Motor neuron (in vitro differentiated cells): Measurements from ENCODE around the gene AATK. TPM values are rescaled to one million over a fixed set of nuclear protein-coding genes. Genes with fewer than 3 reads are reported as not detected.
A peak's percentile ranks its signal among the peaks of the same experiment; 100 is the strongest.

Experiments
- ATAC-seq, 8 experiments: fragments of 200-7000 bp; cut with Tn5 transposase; replicated peaks in 6 of 8; 2 replicates each; pipeline ENCODE4 v1.8.0; 2021; ENCODE audit warnings: mild to moderate bottlenecking in 8 of 8, moderate library complexity in 8 of 8
- H3K27ac ChIP-seq, 2 donors: fragments of 250-450 bp; sonication (Bioruptor Pico); 2 replicates each; pipeline ENCODE4 v1.9.0; 2021; ENCODE audit warnings: antibody characterized with exemption in 2 of 2, mild to moderate bottlenecking in 2 of 2, moderate library complexity in 1 of 2
- H3K4me1 ChIP-seq, 2 donors: fragments of 250-450 bp; sonication (Bioruptor Pico); replicated peaks in 1 of 2; 2 replicates each; pipeline ENCODE4 v1.6.1; 2021; ENCODE audit warnings: antibody characterized with exemption in 2 of 2, mild to moderate bottlenecking in 2 of 2, moderate library complexity in 1 of 2
- H3K4me3 ChIP-seq, 5 donors: fragments of 250-450 bp; sonication (Bioruptor Pico); 2 replicates each; pipeline ENCODE4 v1.9.0; 2021; ENCODE audit warnings: antibody characterized with exemption in 5 of 5, mild to moderate bottlenecking in 5 of 5, moderate library complexity in 4 of 5
- WGBS, 10 experiments: fragments of 450-650 bp; shearing (Covaris generic); methylation state at CpG; one replicate each; pipeline ENCODE4 v1.0.0; 2022; 5-methylcytosine and 5-hydroxymethylcytosine counted together
- in situ Hi-C, 9 experiments: fragments of 400-800 bp; cut with MboI; loops; one replicate each; pipeline ENCODE4 v1.15.0; 2021; ENCODE audit warnings: low sequenced_read_pairs in 9 of 9, low pct_unique_long_range_greater_than_20kb in 2 of 9; ENCODE audit not compliant: unreplicated experiment in 9 of 9
- total RNA-seq, 8 experiments: library from RNA; unstranded; fragments of 300-600 nt; gene quantifications; 2 replicates each; pipeline versions ENCODE4 v1.2.3 to v1.2.4, GENCODE V29; 2022

Gene AATK
- total RNA-seq, 8 experiments from 2014 or later = 0.36 to 8.1 (median 3.9) TPM

DNA sequence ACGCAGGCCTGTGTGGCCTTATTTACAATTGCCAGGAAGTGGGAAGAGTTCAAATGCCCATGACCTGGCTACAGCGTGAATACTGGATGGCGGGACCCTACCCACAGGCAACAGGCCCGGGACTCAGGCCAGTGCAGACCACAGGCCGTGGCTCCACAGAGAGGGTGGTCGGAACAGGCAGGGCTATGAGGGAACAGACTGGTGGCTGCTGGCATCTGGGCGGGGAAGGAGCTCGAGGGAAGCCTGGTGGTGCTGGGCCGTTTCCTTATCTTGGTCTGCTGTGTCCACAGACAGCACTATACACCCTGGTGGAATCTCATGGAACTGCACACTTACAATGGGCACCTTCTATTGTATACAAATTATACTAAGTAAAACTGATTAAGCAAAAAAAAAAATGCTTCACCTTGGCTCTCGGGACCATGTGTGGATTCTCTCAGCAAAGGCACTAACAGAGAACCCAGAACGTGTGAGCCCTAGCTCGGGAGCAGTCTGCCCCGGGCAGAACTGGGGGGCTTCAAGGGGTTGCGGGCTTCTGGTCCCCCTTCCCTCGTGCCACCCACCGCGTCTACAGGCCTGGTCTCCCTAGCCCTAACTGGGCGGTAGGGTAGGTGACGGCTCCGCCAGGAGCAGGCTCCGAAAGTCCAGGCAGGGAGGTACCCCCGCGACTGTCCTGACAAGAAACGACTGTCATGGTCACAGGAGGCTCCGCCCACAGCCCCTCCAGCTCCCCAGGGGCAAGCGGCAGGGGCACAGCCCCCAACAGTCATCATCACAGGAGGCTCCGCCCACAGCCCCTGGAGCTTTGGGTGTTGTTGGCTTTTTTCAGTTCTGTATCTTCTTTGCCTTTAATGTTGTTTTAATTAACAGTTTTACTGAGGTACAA is 34.9 kb upstream of the AATK start:
- WGBS, 10 experiments = 47 to 97% (median 69%) methylated on average over 2 to 11 of the region's 27 CpGs; no CpG with 5 or more reads in 4 of the 10 experiments
- no peak overlapping the region for H3K27ac ChIP-seq
- peak; percentile 23 to 98 (median 70) for ATAC-seq
- H3K4me3 ChIP-seq = no peak overlapping the region
- in situ Hi-C loops = no loop called here
- no peaks in the 10 kb centered on the region for H3K4me1 ChIP-seq

DNA sequence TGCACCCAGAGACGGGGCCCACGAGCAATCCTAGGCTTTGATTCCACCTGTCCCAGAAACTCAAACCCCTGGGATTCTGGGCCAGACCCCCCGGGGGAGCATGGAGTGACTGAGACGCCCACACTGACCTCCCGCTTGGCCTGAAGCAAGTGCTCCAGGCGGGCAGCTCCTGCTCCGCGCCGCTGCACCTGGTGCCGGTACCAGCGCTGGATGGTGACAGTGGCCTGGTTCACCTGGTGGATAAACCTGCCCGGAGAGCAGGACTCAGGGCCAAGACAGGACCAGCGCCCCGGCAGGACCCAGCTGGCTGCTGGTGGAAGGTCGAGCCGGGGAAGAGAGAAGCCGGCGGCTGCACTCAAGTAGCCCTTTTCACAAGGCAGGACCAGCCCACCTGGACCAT is 34.2 kb upstream of the AATK start:
- in situ Hi-C loops = no loop called here
- no peak for ATAC-seq
- no peak overlapping the region for H3K27ac ChIP-seq
- no peak overlapping the region for H3K4me3 ChIP-seq
- 60 to 100% (median 100%) methylated on average over 2 of the region's 18 CpGs; no CpG with 5 or more reads in 7 of the 10 experiments for WGBS, 10 experiments
- no peaks in the 10 kb centered on the region for H3K4me1 ChIP-seq

DNA sequence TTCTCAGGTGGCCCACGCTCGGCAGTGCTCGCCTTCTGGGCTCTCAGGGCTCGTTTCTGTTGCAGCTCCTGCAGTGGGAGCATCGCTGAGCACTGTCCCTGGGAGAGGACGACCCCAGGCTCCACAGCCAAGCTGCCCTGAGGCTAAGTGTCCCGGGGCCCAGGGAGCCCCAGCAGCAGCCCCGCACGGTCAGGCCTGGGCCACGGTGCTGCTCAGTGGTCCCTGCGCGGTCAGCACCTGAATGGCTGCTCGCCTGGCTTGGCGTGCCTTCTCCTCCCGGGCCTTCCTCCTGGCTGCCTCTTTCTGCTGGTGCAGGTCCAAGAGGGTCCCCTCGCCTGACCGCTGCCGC is 33.4 kb upstream of the AATK start:
- H3K4me3 ChIP-seq = no peak overlapping the region
- no peaks in the 10 kb centered on the region for H3K4me1 ChIP-seq
- WGBS, 10 experiments = 80 to 100% (median 100%) methylated on average over 1 to 2 of the region's 18 CpGs; no CpG with 5 or more reads in 7 of the 10 experiments
- ATAC-seq = no peak
- H3K27ac ChIP-seq = no peak overlapping the region
- in situ Hi-C loops = no loop called here

DNA sequence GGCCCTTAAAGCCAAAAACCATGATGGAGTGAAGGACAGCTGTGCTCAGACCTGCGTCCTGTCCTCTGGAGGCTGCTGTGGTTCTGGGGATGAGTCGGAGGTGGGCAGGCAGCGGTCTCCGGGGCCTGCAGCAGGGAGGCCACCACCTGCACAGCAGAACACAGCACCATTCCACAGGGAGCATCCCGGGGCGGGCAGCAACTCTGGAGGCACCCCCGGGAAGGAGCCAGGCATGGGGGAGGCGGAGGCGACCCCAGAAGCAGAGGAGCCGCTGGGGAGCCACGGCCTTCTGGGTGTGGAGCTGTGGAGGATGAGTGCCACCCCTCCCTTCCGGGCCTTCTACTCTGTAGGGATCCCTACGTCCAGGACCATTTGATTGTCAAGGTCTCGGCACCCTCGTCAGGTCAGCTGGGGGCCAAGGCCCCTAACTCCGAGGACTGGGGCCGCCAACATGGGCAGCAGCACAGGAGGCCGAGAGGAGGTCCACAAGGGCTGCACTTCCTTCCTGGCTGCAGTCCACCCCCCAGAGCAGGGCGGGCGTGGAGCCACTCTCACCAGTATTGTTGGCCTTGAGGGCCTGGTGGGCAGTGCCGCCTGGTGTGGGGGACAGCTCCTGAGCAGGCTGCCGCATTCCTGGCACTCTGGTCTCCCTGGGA is 32.9 kb upstream of the AATK start:
- Histone ChIP-seq H3K4me1 (no peaks in the 10 kb centered on the region), H3K27ac (no peak overlapping the region), H3K4me3 (no peak overlapping the region)
- WGBS, 10 experiments = 83 to 100% (median 93%) methylated on average over 1 to 5 of the region's 22 CpGs; no CpG with 5 or more reads in 6 of the 10 experiments
- in situ Hi-C loops = no loop called here
- ATAC-seq = no peak

DNA sequence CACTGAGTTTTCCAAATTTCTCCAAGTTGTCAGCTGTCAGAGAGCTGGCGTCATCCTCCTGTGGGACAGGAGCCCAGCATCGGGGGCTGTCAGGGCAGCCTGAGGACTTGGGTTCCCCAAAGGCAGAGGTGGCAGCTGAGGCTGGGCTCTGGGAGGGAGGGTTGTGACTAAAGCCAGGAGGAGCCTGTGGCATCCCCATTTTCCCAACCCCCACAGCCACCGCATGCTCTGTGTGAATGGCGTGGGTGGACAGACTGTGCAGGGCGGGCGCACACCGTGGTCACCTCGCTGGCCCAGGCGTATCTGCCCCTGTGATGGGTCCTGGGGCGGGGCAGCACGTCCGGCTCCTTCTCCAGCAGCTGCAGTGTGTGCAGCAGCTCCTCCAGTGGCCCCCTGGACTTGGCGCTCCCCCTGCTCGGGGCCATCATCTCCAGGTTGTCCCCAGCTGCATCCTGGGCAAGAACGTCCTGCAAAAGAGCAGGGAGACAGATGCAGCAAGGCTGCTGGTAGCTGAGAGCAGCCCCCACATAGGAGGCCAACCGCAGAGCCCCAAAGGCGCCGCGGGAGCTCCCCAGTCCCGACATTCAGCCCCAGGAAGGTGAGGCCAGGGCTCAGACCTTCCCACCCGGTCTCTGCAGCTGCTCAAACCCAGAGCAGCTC is 31.9 kb upstream of the AATK start:
- no peak for ATAC-seq
- no peak overlapping the region for H3K27ac ChIP-seq
- H3K4me1 ChIP-seq = no peaks in the 10 kb centered on the region
- in situ Hi-C loops = no loop called here
- no peak overlapping the region for H3K4me3 ChIP-seq
- WGBS, 10 experiments = 87 to 100% (median 95%) methylated on average over 1 to 9 of the region's 21 CpGs; no CpG with 5 or more reads in 6 of the 10 experiments

DNA sequence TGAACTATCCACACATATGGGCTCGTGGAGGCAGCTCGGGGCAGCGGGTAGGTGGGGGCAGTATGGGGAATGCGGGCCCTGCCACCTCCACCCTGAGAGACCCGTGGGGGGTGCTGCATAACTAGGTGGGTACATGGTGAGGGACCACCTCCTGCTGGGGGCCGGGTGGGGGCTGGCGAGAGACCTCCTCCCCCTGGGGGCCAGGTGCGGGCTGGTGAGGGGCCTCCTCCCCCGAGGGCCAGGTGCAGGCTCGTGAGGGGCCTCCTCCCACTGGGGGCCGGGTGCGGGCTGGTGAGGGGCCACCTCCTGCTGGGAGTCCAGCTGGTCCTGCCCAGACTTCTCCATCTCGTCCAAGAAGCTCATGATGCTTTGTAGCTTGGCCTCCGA is 31.4 kb upstream of the AATK start:
- H3K4me3 ChIP-seq = no peak overlapping the region
- no peaks in the 10 kb centered on the region for H3K4me1 ChIP-seq
- ATAC-seq = no peak
- WGBS, 10 experiments = 100% methylated on average over 2 of the region's 14 CpGs; no CpG with 5 or more reads in 9 of the 10 experiments
- in situ Hi-C loops = no loop called here
- no peak overlapping the region for H3K27ac ChIP-seq

DNA sequence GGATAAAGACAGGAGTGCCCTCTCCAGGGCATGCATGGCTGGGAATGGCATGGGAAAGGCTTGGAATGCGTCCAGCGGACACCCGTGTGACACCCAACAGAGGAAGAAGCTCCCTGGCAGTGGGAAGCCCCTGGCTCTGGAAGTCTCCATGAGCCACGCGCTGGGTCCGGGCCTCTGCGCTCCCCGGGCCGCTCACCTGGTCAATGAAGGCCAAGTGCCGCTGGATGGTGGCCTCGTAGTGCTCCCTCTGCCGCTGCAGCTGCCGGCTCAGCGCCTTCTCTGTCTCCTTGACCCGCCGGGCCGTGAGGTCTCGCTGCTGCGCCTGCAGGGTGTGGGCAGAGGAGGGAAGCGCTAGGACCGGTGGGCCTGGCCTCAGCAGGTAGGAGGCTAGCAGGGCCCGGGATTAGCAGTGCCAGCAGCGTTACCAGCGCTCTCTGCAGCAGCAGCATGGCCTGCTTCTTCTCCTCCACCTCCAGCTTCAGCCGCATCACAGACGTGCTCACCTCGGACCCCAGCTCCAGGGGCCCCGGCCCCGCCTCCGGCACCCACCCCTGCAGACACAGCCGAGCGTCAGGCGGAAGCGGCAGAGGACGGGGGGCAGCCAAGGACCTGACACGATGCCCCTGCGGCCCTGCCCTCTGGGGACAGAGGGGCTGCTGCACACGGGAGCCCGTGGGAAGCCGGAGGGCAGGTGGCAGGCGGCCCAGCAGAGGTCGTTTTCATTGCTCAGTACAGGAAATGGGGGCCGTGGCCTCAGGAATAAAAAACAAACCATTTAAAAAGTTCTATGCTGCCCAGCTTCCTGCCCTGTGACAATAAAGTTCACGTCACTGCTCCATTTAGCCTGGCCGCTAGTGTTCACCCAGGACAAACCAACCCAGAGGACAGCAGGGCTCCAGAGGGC is 30.7 kb upstream of the AATK start:
- in situ Hi-C loops = no loop called here
- ATAC-seq = no peak
- WGBS, 10 experiments = 91 to 100% (median 93%) methylated on average over 1 to 10 of the region's 45 CpGs; no CpG with 5 or more reads in 6 of the 10 experiments
- Histone ChIP-seq H3K27ac (no peak overlapping the region), H3K4me1 (no peaks in the 10 kb centered on the region), H3K4me3 (no peak overlapping the region)

DNA sequence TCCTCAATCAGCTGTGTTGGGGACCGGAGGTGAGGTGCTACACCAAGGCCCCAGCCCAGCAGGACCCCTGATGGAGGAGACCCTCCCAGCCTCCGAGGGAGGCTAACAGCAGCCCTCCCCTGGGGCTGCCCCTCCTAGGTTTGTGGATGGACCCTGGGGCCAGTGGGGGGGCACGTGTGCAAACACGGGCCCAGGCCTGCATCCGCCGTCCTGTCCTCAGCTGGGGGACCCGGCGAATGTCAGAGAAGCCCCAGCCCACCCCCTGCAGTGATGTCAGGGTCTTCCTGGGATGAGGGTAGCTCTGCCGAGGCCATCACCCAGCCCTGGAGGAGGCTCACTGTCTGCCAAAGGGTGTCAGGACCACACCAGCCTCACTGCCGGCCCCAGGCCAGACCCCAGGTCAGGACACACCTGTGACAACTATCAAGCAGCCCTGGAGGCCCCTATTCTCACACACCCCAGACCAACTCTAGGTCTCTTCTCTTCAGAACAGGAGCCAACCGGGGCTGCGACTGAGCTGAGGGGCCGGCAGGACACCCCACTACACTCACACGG is 30.0 kb upstream of the AATK start:
- no peaks in the 10 kb centered on the region for H3K4me1 ChIP-seq
- in situ Hi-C loops = no loop called here
- no peak overlapping the region for H3K27ac ChIP-seq
- WGBS, 10 experiments = 93 to 95% methylated on average over 3 to 4 of the region's 14 CpGs; no CpG with 5 or more reads in 8 of the 10 experiments
- no peak for ATAC-seq
- no peak overlapping the region for H3K4me3 ChIP-seq

DNA sequence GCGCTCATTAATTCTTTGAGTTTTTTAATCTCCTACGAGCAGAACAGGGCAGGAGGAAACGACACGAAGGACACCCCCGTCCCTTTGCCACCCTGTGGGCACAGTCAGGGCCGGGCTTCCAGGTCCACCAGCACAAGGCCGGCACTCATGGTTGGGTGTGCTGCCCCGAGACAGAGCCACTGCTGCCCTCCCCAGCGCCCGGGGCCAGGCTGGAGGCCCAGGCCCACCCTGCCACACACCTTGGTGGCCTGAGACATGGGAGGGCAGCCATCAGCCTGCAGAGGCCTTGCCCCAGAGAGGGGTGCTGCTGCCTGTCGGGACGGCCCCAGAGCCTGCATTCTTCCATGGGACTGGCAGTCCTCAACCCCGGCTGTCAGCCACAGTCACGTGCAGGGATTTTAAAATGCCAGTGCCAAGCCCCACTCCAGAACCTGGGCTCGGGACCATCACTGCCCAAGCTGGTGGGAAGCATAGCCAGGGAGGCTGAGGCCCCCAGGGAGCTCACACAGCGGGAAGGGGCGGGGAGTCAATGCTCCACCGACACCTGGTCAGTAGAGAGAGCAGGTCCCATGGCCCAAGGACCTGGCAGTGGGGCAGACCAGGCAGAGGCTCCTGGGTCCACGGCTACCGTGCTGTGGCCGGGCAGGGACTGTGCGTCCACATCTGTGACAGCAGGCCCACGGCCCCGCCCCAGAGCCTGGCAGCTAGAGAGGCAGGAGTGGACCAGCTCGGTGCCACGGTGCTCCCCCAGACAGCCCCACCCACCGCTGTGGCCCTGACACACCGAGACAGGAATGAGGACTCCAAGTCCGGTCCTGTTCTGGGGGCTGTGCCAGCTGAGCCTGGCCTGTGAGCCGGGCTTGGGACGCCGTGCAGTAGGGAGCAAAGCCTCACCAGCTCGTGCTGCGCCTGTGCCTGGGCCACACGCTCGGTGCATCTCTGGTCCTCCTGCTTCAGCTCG is 29.2 kb upstream of the AATK start:
- WGBS, 10 experiments = 79 to 100% (median 97%) methylated on average over 1 to 9 of the region's 37 CpGs; no CpG with 5 or more reads in 4 of the 10 experiments
- in situ Hi-C loops = no loop called here
- ATAC-seq = no peak
- no peaks in the 10 kb centered on the region for H3K4me1 ChIP-seq
- H3K4me3 ChIP-seq = no peak overlapping the region
- no peak overlapping the region for H3K27ac ChIP-seq

DNA sequence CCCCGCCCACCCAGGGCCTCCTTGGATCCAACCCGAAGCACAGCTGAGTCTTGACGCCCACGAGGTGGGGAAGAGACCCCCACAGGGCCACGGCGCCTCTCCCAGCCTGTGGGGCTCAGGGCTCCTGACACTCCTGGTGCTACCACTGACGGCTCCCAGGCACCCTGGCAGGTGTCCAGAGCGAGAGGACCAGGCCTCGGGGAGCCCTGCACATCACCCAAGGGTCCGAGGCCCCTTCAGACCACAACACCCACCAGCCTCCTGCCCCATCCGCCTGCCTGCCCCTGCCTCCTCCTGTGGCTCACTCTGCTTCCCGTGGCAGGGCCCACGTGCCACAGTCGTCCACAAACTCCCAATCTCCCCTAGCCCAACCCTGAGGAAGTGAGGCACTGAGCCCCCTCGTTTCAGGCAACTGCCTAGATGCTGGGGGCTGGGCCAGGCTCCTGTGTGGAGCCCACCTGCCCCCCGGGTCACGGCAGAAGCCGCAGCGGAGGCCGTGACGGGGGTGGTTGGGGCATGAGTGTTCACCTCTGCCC is 28.3 kb upstream of the AATK start:
- WGBS, 10 experiments = 80 to 90% (median 82%) methylated on average over 1 to 7 of the region's 21 CpGs; no CpG with 5 or more reads in 5 of the 10 experiments
- in situ Hi-C loops = no loop called here
- Histone ChIP-seq H3K27ac (no peak overlapping the region), H3K4me3 (no peak overlapping the region), H3K4me1 (no peaks in the 10 kb centered on the region)
- ATAC-seq = no peak

DNA sequence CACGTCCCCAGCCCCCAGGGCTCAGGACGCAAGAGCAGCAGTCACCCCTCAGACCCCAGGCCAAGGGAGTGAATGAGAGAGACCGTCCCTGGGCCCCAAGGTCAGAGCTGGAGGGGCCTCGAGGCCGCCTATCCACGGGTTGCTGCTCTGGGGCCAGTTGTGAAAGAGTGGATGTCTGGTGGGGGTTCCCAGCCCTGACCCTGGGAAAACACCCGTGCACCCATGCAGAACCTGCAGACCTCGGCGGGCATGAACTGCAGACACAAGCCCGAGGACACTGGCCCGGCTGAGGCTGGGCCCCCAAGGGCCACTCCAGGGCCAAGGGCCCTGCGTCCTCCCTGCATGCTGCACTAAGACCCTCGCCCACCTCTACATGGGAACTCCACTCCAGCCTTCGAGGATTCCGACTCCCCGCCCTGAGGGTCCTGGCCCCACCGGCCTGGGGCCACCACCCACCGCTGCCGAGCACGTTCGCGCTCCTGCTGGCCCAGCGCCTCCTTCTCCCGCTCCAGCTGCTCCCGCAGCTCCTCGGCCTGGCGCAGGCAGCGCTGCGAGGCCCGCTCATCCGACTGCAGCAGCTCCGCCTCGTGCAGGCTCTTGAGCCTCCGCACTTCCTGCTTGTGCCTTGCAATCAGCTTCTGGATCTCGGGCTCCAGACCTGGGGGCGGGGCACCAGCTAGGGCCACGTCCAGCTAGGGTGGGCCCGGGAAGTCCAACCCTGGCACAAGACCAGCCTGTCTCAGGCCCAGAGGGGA is 27.6 kb upstream of the AATK start:
- no peak overlapping the region for H3K4me3 ChIP-seq
- peak in 2 of 8 experiments; percentile 41 to 45 for ATAC-seq
- WGBS, 10 experiments = 67 to 100% (median 92%) methylated on average over 1 to 17 of the region's 38 CpGs; no CpG with 5 or more reads in 4 of the 10 experiments
- H3K4me1 ChIP-seq = no peaks in the 10 kb centered on the region
- H3K27ac ChIP-seq = no peak overlapping the region
- in situ Hi-C loops = no loop called here
